CD14-positive monocyte (primary cell): Measurements from ENCODE around the gene OSBPL6. TPM values are rescaled to one million over a fixed set of nuclear protein-coding genes. Genes with fewer than 3 reads are reported as not detected.

ENCODE experiments used
- DNase-seq, 3 donors: peaks; one replicate each; pipeline ENCODE4 v3.0.0-alpha.2; 2011 to 2022
- H2AFZ ChIP-seq: 2 replicates; pipeline ENCODE4 v1.6.0; 2012; ENCODE audit warnings: mild to moderate bottlenecking, low read depth, low read length, inconsistent platforms; ENCODE audit not compliant: insufficient read depth, poor library complexity, severe bottlenecking
- H3K27ac ChIP-seq, 2 donors: 1 replicate in 1 of 2; 2 replicates in 1 of 2; pipeline ENCODE4 v1.5.1; 2012 to 2013; ENCODE audit warnings: low read length in 2 of 2, control low read depth in 1 of 2, inconsistent platforms in 1 of 2, low read depth in 1 of 2, mild to moderate bottlenecking in 1 of 2
- H3K27me3 ChIP-seq, 2 donors: one replicate each; pipeline versions ENCODE4 v1.6.0 to v1.6.1; 2011 to 2013; ENCODE audit warnings: low read length in 2 of 2; ENCODE audit not compliant: control insufficient read depth in 2 of 2, insufficient read depth in 2 of 2
- H3K36me3 ChIP-seq, 2 donors: replicated peaks in 1 of 2; 1 replicate in 1 of 2; 2 replicates in 1 of 2; pipeline versions ENCODE4 v1.5.1 to v1.6.1; 2012 to 2013; ENCODE audit warnings: low read length in 2 of 2, control low read depth in 1 of 2, inconsistent platforms in 1 of 2, mild to moderate bottlenecking in 1 of 2; ENCODE audit not compliant: insufficient read depth in 2 of 2, control insufficient read depth in 1 of 2
- H3K4me1 ChIP-seq, 2 donors: 1 replicate in 1 of 2; 2 replicates in 1 of 2; pipeline versions ENCODE4 v1.5.1 to v1.6.1; 2012 to 2013; ENCODE audit warnings: low read length in 2 of 2, control low read depth in 1 of 2, inconsistent platforms in 1 of 2, mild to moderate bottlenecking in 1 of 2, moderate library complexity in 1 of 2; ENCODE audit not compliant: insufficient read depth in 2 of 2, control insufficient read depth in 1 of 2
- H3K4me2 ChIP-seq: replicated peaks from 2 replicates; pipeline ENCODE3; 2012; ENCODE audit warnings: low read length, moderate library complexity, mild to moderate bottlenecking; ENCODE audit not compliant: poor library complexity, severe bottlenecking; ENCODE audit errors: extremely low read depth
- H3K4me3 ChIP-seq, 3 experiments: fragments of 200-600 bp in 1 of 3; sonication (generic) in 1 of 3; replicated peaks in 1 of 3; 1 replicate in 2 of 3; 2 replicates in 1 of 3; pipeline ENCODE4 v1.5.1; 2011 to 2013; ENCODE audit warnings: low read length in 3 of 3, mild to moderate bottlenecking in 3 of 3, control low read depth in 2 of 3, low read depth in 2 of 3, inconsistent platforms in 1 of 3, moderate library complexity in 1 of 3
- H3K79me2 ChIP-seq: 2 replicates; pipeline ENCODE4 v1.6.0; 2012; ENCODE audit warnings: mild to moderate bottlenecking, control low read depth, inconsistent platforms, low read length, moderate library complexity; ENCODE audit not compliant: insufficient read depth
- H3K9ac ChIP-seq: 2 replicates; pipeline ENCODE4 v1.6.0; 2017; ENCODE audit warnings: low read length, mild to moderate bottlenecking; ENCODE audit not compliant: insufficient read depth, poor library complexity, severe bottlenecking
- H3K9me3 ChIP-seq, 2 donors: replicated peaks in 1 of 2; 1 replicate in 1 of 2; 2 replicates in 1 of 2; pipeline versions ENCODE4 v1.5.1 to v1.6.1; 2012 to 2013; ENCODE audit warnings: low read length in 2 of 2, control low read depth in 1 of 2; ENCODE audit not compliant: control insufficient read depth in 1 of 2, insufficient read depth in 1 of 2
- H4K20me1 ChIP-seq: 2 replicates; pipeline ENCODE4 v1.6.0; 2012; ENCODE audit warnings: mild to moderate bottlenecking, low read length, control low read depth, moderate library complexity; ENCODE audit not compliant: insufficient read depth
- H3K27ac Mint-ChIP-seq, 7 donors: one replicate each; pipeline ENCODE4 v1.8.0; 2020; ENCODE audit warnings: mild to moderate bottlenecking in 7 of 7, mixed read lengths in 7 of 7, moderate library complexity in 6 of 7, inconsistent platforms in 2 of 7
- H3K27me3 Mint-ChIP-seq, 3 donors: one replicate each; pipeline ENCODE4 v1.8.0; 2021 to 2022; ENCODE audit warnings: low read depth in 3 of 3, mild to moderate bottlenecking in 3 of 3, mixed read lengths in 3 of 3, moderate library complexity in 3 of 3, inconsistent platforms in 1 of 3
- H3K36me3 Mint-ChIP-seq, 2 donors: one replicate each; pipeline ENCODE4 v1.8.0; 2020; ENCODE audit warnings: mixed read lengths in 2 of 2, inconsistent platforms in 1 of 2, mild to moderate bottlenecking in 1 of 2
- H3K4me1 Mint-ChIP-seq: one replicate; pipeline ENCODE4 v1.8.0; 2020; ENCODE audit warnings: mild to moderate bottlenecking, mixed read lengths
- H3K4me3 Mint-ChIP-seq, 2 donors: one replicate each; pipeline ENCODE4 v1.8.0; 2020; ENCODE audit warnings: mild to moderate bottlenecking in 2 of 2, mixed read lengths in 2 of 2, moderate library complexity in 1 of 2
- H3K9me3 Mint-ChIP-seq, 7 donors: one replicate each; pipeline ENCODE4 v1.8.0; 2020 to 2022; ENCODE audit warnings: mixed read lengths in 7 of 7, mild to moderate bottlenecking in 6 of 7, moderate library complexity in 6 of 7, inconsistent platforms in 2 of 7
- CTCF ChIP-seq: fragments of 200-600 bp; IDR thresholded peaks from one replicate; pipeline ENCODE4 v1.8.0; 2022; ENCODE audit warnings: antibody characterized with exemption, mild to moderate bottlenecking
- WGBS: methylation state at CpG from one replicate; pipeline ENCODE4 v1.1.5; 2013; ENCODE audit warnings: missing lambda C conversion rate; ENCODE audit not compliant: insufficient coverage; 5-methylcytosine and 5-hydroxymethylcytosine counted together
- intact Hi-C, 2 donors: fragments of 100-400 bp; cut with micrococcal nuclease; formaldehyde crosslinking; loops; one replicate each; pipeline versions ENCODE4 v1.15.0 to v1.15.1; 2023
- polyA plus RNA-seq, 3 donors: library from polyadenylated mRNA; depleted of rRNA in 1 of 3; unstranded in 2 of 3; stranded (reverse) in 1 of 3; fragments of 300-500 nt in 2 of 3; fragments of >200 nt in 1 of 3; fragmentation: Illumina TruSeq in 2 of 3; gene quantifications; 1 replicate in 2 of 3; 2 replicates in 1 of 3; pipeline ENCODE4 v1.2.3, GENCODE V29; 2012 to 2021

Gene OSBPL6
- polyA plus RNA-seq, 3 donors, result not detected

DNA sequence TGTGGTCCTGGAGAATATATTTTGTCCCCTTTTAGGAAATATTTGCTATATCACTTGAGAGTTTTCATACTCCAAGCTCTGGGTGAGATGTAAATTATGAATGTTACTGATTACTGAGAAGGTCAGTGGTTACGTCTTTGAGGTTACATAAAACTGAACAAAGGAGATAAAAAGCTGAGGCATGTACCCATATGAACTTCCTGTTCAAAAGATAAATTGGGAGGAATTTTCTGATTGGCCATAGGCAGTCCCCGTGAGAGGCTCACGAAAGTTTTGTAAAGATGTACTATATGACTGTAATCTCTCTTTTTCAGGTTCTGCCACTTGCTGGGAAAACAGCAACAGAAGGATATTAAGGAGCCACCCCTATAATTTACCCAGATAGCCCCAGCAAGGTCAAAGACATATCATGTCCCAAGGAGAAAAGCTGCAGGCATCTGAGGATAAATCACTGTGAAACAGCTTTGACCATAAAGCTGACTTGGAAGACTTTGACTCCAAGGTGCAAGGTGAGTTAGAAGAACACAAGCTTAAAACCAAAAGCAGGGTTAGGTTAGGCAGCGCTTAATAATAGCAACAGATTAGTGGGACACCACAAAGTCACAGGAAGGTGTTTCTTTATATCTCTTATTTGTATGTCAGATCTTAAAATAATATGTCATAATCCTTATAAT, 90.4 kb downstream of the OSBPL6 start:
- no peak for DNase-seq
- Mint-ChIP-seq H3K9me3 (peaks cover 0 to 2% (median 0%) of the 10 kb centered on the region in 7 donors), H3K27ac (no peak overlapping the region), H3K4me3 (no peak overlapping the region), H3K4me1 (peaks cover 10% of the 10 kb centered on the region), H3K36me3 (no peaks in the 10 kb centered on the region), H3K27me3 (peaks cover 0 to 3% (median 0%) of the 10 kb centered on the region in 3 donors)
- no peaks in the 10 kb centered on the region for H3K79me2 ChIP-seq
- no peaks in the 10 kb centered on the region for H3K36me3 ChIP-seq
- WGBS, result 80% methylated on average over 1 of the region's 4 CpGs
- H3K4me1 ChIP-seq, result peaks cover 12 to 13% of the 10 kb centered on the region in 2 donors
- H3K27me3 ChIP-seq, result no peaks in the 10 kb centered on the region
- no peak overlapping the region for H3K27ac ChIP-seq
- intact Hi-C loops, result no loop called here
- H3K4me3 ChIP-seq, result no peak overlapping the region
- no peaks in the 10 kb centered on the region for H4K20me1 ChIP-seq
- H3K9ac ChIP-seq, result no peak overlapping the region
- no peaks in the 10 kb centered on the region for H3K9me3 ChIP-seq
- no peak overlapping the region for H3K4me2 ChIP-seq
- TF ChIP-seq CTCF, result no peak
- no peak overlapping the region for H2AFZ ChIP-seq

DNA sequence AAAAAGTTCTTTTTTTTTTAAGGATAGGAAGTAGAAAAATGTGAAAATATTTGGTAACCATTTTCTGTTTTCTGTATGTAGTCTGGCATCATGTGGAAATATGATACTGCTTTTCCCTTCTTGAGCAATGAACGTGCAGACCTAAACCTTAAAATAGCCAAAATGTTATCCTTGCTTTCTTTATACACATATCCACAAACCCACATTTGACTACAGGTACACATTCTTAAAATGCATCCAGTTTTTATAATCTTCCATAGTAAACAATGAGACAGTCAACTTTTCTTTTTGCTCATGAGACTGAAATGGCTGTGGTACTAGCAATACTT, 90.9 kb downstream of the OSBPL6 start:
- H3K36me3 ChIP-seq, result no peaks in the 10 kb centered on the region
- peaks cover 0 to 3% (median 0%) of the 10 kb centered on the region in 3 donors for H3K27me3 Mint-ChIP-seq
- H4K20me1 ChIP-seq, result no peaks in the 10 kb centered on the region
- no peak overlapping the region for H3K4me2 ChIP-seq
- intact Hi-C loops, result no loop called here
- TF ChIP-seq CTCF, result no peak
- H3K27ac ChIP-seq, result no peak overlapping the region
- peaks cover 13 to 14% of the 10 kb centered on the region in 2 donors for H3K4me1 ChIP-seq
- peaks cover 13% of the 10 kb centered on the region for H3K4me1 Mint-ChIP-seq
- no peak for DNase-seq
- H3K9ac ChIP-seq, result no peak overlapping the region
- H3K4me3 Mint-ChIP-seq, result no peak overlapping the region
- no peak overlapping the region for H3K27ac Mint-ChIP-seq
- H3K36me3 Mint-ChIP-seq, result no peaks in the 10 kb centered on the region
- WGBS, result no CpG with 5 or more reads among the region's 1 CpG
- peaks cover 0 to 2% (median 0%) of the 10 kb centered on the region in 7 donors for H3K9me3 Mint-ChIP-seq
- no peaks in the 10 kb centered on the region for H3K27me3 ChIP-seq
- H2AFZ ChIP-seq, result no peak overlapping the region
- no peak overlapping the region for H3K4me3 ChIP-seq
- no peaks in the 10 kb centered on the region for H3K9me3 ChIP-seq
- no peaks in the 10 kb centered on the region for H3K79me2 ChIP-seq
